ENCODE data around the gene NTRK2. TPM values are rescaled to one million over a fixed set of nuclear protein-coding genes. Genes with fewer than 3 reads are reported as not detected.

Gene NTRK2
- total RNA-seq, 1 experiment from 2014 or later = not detected

DNA sequence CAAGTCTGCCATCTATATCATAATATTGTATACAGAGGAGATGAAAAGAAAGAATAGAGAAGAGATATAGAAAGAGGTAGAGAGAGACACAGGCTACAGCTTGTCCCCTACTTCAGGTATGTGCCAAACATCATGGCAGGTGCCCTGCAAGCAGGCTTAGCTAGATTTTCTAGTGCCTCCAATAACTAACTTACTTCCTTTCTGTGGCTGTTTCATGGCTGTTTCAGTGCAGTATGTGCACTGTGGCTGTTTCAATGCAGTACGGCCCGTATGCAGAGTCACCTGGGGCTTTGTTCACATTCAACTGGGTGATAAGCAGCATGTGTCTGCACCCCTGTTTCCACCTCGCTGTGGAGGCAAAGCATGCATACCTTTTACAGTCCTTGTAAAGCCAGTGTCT lies 327.2 kb downstream of the NTRK2 start:
- Histone ChIP-seq H3K36me3 (ENCODE audit: control insufficient read depth in 1 of 2, insufficient read depth in 2 of 2, low read length in 2 of 2) (no peaks in the 10 kb centered on the region), H3K79me2 (ENCODE audit: insufficient read depth, low read length) (no peaks in the 10 kb centered on the region), H3K9me2 (ENCODE audit: insufficient read depth) (no peaks in the 10 kb centered on the region), H3K27me3 (ENCODE audit: insufficient read depth, low read length) (peaks cover 20% of the 10 kb centered on the region), H3K27ac (ENCODE audit: low read depth, low read length) (no peak overlapping the region), H3K4me2 (ENCODE audit: low read length) (no peak overlapping the region), H3K4me3 (replicated peaks in 1 of 2; ENCODE audit: low read depth in 1 of 2, low read length in 2 of 2) (no peak overlapping the region), H3K9ac (ENCODE audit: low read length) (no peak overlapping the region), H3K9me3 (ENCODE audit: control insufficient read depth in 1 of 2, insufficient read depth in 1 of 2, low read depth in 1 of 2, low read length in 2 of 2) (peaks cover 0 to 3% of the 10 kb centered on the region in 2 experiments; a peak in 1 of 4 replicates), H4K20me1 (ENCODE audit: insufficient read depth) (no peaks in the 10 kb centered on the region), H3K4me1 (ENCODE audit: control insufficient read depth in 1 of 2, insufficient read depth in 2 of 2, low read length in 2 of 2) (no peaks in the 10 kb centered on the region), H2AFZ (ENCODE audit: low read depth, low read length, poor library complexity, severe bottlenecking) (no peak overlapping the region)
- intact Hi-C loops (cut with micrococcal nuclease) = no loop called here
- RAD21 ChIA-PET (ENCODE audit: low non-redundant PET in 1 of 2, low total read pairs in 2 of 2, uncharacterized antibody in 2 of 2, unreplicated experiment in 2 of 2) = no interaction called here
- TF ChIP-seq CBX3 (IDR thresholded peaks at IDR 0.05; ENCODE audit: low read depth) = no peak
- TF ChIP-seq ZNF274 (IDR thresholded peaks at IDR 0.05; ENCODE audit: low read depth, low read length) = no peak
- TF ChIP-seq SP1 (IDR thresholded peaks at IDR 0.05; ENCODE audit: low read depth) = no peak
- no peak for TF ChIP-seq EZH2 (IDR thresholded peaks at IDR 0.05)
- TF ChIP-seq SRF (IDR thresholded peaks at IDR 0.05; ENCODE audit: low read depth) = no peak
- TF ChIP-seq, protein P1, sequence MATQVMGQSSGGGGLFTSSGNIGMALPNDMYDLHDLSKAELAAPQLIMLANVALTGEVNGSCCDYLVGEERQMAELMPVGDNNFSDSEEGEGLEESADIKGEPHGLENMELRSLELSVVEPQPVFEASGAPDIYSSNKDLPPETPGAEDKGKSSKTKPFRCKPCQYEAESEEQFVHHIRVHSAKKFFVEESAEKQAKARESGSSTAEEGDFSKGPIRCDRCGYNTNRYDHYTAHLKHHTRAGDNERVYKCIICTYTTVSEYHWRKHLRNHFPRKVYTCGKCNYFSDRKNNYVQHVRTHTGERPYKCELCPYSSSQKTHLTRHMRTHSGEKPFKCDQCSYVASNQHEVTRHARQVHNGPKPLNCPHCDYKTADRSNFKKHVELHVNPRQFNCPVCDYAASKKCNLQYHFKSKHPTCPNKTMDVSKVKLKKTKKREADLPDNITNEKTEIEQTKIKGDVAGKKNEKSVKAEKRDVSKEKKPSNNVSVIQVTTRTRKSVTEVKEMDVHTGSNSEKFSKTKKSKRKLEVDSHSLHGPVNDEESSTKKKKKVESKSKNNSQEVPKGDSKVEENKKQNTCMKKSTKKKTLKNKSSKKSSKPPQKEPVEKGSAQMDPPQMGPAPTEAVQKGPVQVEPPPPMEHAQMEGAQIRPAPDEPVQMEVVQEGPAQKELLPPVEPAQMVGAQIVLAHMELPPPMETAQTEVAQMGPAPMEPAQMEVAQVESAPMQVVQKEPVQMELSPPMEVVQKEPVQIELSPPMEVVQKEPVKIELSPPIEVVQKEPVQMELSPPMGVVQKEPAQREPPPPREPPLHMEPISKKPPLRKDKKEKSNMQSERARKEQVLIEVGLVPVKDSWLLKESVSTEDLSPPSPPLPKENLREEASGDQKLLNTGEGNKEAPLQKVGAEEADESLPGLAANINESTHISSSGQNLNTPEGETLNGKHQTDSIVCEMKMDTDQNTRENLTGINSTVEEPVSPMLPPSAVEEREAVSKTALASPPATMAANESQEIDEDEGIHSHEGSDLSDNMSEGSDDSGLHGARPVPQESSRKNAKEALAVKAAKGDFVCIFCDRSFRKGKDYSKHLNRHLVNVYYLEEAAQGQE (IDR thresholded peaks at IDR 0.05; ENCODE audit: low read depth) = no peak
- TF ChIP-seq YY1 (IDR thresholded peaks at IDR 0.05; ENCODE audit: extremely low read depth, insufficient replicate concordance, low read depth, low read length) = no peak
- TF ChIP-seq, protein P2, sequence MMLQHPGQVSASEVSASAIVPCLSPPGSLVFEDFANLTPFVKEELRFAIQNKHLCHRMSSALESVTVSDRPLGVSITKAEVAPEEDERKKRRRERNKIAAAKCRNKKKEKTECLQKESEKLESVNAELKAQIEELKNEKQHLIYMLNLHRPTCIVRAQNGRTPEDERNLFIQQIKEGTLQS (IDR thresholded peaks at IDR 0.05) = no peak
- TF ChIP-seq ELF1 (IDR thresholded peaks at IDR 0.05; ENCODE audit: borderline replicate concordance, low read depth) = no peak
- no peak for TF ChIP-seq EZH2phosphoT487 (IDR thresholded peaks at IDR 0.05; ENCODE audit: borderline replicate concordance)
- TF ChIP-seq CTCF (IDR thresholded peaks at IDR 0.05 in 2 of 3, conservative IDR thresholded peaks at IDR 0.05 in 1 of 3; ENCODE audit: borderline replicate concordance in 1 of 3, insufficient read depth in 1 of 3, low read depth in 2 of 3, low read length in 2 of 3) = no peak
- TF ChIP-seq POLR2A (IDR thresholded peaks at IDR 0.05; ENCODE audit: borderline replicate concordance, extremely low read depth, insufficient read depth, insufficient read length) = no peak
- CTCF ChIA-PET = interaction anchor here (1.1 to 1.4 kb wide), 2 partner anchors 9 to 262 kb away, joined by 3 to 5 read pairs; no protein-coding TSS in a partner anchor
- POLR2A ChIA-PET = no interaction called here
- no peak for ATAC-seq
- no peak for DNase-seq (ENCODE audit: low read depth, low spot score)
- no TSS peak for BruUV-seq (replicated peaks)

Data from HCT116 (cell line).